GM06990 (cell line): Measurements from ENCODE around the gene AUTS2.

Source experiments
- DNase-seq: peaks from one replicate; pipeline ENCODE4 v3.0.0-alpha.2; 2011; ENCODE audit not compliant: insufficient read length; ENCODE audit errors: extremely low read depth
- H3K27me3 ChIP-seq: replicated peaks from 2 replicates; pipeline ENCODE4 v1.6.0; 2011; ENCODE audit warnings: low read length; ENCODE audit not compliant: control insufficient read depth, insufficient read depth
- H3K36me3 ChIP-seq: 2 replicates; pipeline ENCODE4 v1.5.1; 2011; ENCODE audit warnings: low read length; ENCODE audit not compliant: control insufficient read depth, insufficient read depth
- H3K4me3 ChIP-seq: replicated peaks from 2 replicates; pipeline ENCODE4 v1.5.1; 2011; ENCODE audit warnings: low read depth, mild to moderate bottlenecking, control low read depth, low read length
- TF ChIP-seq, protein P1 (sequence below): IDR thresholded peaks from 2 replicates; pipeline ENCODE4 v1.5.1; 2011; ENCODE audit warnings: low read length, control low read depth, mild to moderate bottlenecking, inconsistent platforms; ENCODE audit not compliant: insufficient read depth, poor library complexity, severe bottlenecking

Gene AUTS2

DNA sequence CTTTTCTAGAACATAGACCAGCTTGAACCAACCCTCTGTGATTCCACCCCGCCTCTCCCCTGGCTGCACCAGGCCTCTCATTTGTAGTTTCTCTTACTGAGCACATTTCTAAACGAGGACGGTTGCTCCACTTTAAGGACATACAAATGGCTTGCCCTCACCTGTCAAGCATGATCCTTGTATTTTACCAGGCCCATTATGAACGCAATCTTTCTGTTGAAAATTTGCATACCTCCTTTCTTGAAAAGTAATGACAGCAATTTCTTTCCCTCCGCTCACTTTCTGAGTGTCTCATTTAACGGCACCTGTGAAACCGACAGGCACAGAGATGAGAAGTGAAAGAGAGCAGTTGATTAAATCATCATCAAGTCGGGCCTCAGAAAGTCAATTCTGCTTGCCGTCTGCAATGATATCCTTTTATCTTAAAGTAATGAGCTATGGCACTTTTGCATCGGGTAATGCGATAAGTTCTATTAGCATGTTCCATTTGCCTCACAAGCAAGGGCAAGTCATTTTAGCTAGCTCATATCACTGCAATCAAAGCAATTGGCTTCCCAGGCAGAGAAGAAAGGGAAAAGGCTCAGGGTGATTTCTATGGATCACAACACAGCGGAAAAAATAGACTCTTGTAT lies 828.1 kb downstream of the AUTS2 start:
- DNase-seq = peak; percentile 56
- H3K36me3 ChIP-seq = no peaks in the 10 kb centered on the region
- H3K4me3 ChIP-seq = no peak overlapping the region
- H3K27me3 ChIP-seq = no peaks in the 10 kb centered on the region
- TF ChIP-seq, protein P1, sequence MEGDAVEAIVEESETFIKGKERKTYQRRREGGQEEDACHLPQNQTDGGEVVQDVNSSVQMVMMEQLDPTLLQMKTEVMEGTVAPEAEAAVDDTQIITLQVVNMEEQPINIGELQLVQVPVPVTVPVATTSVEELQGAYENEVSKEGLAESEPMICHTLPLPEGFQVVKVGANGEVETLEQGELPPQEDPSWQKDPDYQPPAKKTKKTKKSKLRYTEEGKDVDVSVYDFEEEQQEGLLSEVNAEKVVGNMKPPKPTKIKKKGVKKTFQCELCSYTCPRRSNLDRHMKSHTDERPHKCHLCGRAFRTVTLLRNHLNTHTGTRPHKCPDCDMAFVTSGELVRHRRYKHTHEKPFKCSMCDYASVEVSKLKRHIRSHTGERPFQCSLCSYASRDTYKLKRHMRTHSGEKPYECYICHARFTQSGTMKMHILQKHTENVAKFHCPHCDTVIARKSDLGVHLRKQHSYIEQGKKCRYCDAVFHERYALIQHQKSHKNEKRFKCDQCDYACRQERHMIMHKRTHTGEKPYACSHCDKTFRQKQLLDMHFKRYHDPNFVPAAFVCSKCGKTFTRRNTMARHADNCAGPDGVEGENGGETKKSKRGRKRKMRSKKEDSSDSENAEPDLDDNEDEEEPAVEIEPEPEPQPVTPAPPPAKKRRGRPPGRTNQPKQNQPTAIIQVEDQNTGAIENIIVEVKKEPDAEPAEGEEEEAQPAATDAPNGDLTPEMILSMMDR = no peak

DNA sequence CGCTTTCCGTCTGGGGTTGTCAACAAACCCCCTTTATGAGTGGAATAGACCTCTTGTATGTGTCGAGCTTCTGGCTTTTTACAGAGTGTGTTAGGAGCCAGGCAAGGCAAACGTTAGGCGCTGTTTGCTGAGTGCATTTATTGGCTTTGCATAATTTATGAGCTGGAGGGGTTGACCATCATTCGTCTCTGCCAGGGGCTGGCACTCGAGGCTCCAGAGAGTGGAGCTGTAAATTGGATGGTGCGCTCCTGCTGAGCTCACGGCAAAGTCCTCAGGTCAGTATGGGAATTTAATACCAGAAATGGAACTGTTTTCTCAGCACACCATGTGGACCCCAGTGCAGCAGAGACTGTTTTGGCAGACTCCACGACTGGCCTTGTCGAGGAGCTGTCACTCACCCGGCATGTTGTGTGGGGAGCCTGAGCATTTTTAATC lies 834.3 kb downstream of the AUTS2 start:
- Histone ChIP-seq H3K4me3 (no peak overlapping the region), H3K27me3 (no peaks in the 10 kb centered on the region), H3K36me3 (no peaks in the 10 kb centered on the region)
- TF ChIP-seq, protein P1 = no peak
- DNase-seq = no peak

DNA sequence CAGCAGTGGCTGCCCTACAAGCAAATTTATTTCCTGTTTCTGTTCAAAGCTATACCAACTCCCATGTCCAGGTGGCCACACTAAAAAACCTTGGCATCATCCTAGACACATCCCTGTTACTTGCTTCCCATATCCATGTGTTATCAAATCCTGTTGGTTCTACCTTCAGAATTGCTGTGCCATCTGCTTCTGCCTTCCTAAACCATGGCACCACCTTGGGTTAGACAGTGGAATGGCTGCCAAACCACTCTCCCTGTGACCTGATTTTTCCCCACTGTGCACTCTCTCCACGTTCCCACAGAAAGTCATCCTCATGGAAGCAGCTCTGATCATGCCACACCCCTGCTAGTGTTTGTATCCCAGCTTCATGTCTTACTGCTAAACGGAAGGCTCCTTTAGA lies 836.1 kb downstream of the AUTS2 start:
- H3K4me3 ChIP-seq = no peak overlapping the region
- H3K27me3 ChIP-seq = no peaks in the 10 kb centered on the region
- no peak for DNase-seq
- TF ChIP-seq, protein P1 = peak; percentile 7
- H3K36me3 ChIP-seq = no peaks in the 10 kb centered on the region

DNA sequence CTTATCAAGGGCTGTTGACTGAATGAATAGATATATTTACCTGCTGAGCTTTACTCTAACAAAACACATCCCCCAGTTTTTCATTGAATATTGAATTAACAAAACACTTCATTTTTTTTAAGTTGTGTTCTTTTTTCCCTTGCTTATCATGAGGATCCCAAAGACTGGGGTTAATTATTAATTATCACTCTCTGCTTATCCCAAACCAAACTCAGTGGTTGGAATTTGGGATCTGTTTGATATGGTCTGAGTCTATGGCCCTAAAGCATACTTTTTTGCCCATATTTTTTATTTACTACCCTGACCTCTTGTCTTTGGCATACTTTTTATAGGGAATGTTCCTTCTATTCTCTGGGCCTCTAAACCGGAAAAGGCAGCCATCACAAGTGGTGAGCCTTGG lies 836.5 kb downstream of the AUTS2 start:
- DNase-seq = no peak
- Histone ChIP-seq H3K27me3 (no peaks in the 10 kb centered on the region), H3K4me3 (no peak overlapping the region), H3K36me3 (no peaks in the 10 kb centered on the region)
- TF ChIP-seq, protein P1 = no peak

DNA sequence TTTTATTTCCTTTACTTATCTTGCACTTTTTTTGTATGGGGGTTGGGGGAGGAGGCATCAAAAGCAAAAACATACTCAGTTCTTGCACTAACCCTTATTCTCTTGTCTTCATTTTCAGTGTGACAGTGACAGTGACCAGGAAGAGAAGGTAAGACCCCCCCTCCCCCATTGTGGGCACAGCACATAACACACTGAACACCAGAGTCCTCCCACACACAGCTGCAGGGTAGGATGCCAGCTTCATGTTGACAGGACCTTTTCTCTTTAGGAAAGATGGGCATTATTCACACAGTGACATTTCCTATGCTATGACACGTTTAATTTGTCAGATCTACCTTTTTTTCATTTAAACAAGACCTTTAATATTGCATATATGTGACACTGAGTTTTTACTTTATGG lies 837.4 kb downstream of the AUTS2 start:
- Histone ChIP-seq H3K36me3 (no peaks in the 10 kb centered on the region), H3K27me3 (no peaks in the 10 kb centered on the region), H3K4me3 (no peak overlapping the region)
- no peak for DNase-seq
- TF ChIP-seq, protein P1 = no peak
